Nephron progenitor cell (in vitro differentiated cells): ENCODE data around the gene MACROD2.

ENCODE experiments used
- DNase-seq: peaks from one replicate; pipeline ENCODE4 v3.0.0; 2021
- H3K27ac Mint-ChIP-seq: 2 replicates; pipeline ENCODE4 v1.8.0; 2021; ENCODE audit warnings: mild to moderate bottlenecking, moderate library complexity, mixed read lengths
- H3K27me3 Mint-ChIP-seq: 2 replicates; pipeline ENCODE4 v1.8.0; 2021; ENCODE audit warnings: mild to moderate bottlenecking, low read depth, mixed read lengths; ENCODE audit not compliant: poor library complexity
- H3K36me3 Mint-ChIP-seq: 2 replicates; pipeline ENCODE4 v1.8.0; 2021; ENCODE audit warnings: low read depth, mixed read lengths
- H3K4me1 Mint-ChIP-seq: 2 replicates; pipeline ENCODE4 v1.8.0; 2021; ENCODE audit warnings: mixed read lengths
- H3K4me3 Mint-ChIP-seq: 2 replicates; pipeline ENCODE4 v1.8.0; 2021; ENCODE audit warnings: mild to moderate bottlenecking, moderate library complexity, mixed read lengths
- H3K9me3 Mint-ChIP-seq: 2 replicates; pipeline ENCODE4 v1.8.0; 2021; ENCODE audit warnings: mild to moderate bottlenecking, moderate library complexity, mixed read lengths
- TF ChIP-seq, protein P1 (sequence below): fragments of 200-600 bp; sonication (generic); IDR thresholded peaks from 2 replicates; pipeline ENCODE4 v1.5.0; 2021; ENCODE audit warnings: antibody characterized with exemption

The MACROD2 gene

GRCh38 chr20:15141861-15142260, 1146.5 kb downstream of the MACROD2 start:
- DNase-seq, result no peak
- Mint-ChIP-seq H3K4me3 (no peak overlapping the region), H3K9me3 (peaks cover 5% of the 10 kb centered on the region), H3K4me1 (peaks cover 11% of the 10 kb centered on the region), H3K27me3 (no peaks in the 10 kb centered on the region), H3K27ac (no peak overlapping the region), H3K36me3 (no peaks in the 10 kb centered on the region)
- TF ChIP-seq, protein P1, sequence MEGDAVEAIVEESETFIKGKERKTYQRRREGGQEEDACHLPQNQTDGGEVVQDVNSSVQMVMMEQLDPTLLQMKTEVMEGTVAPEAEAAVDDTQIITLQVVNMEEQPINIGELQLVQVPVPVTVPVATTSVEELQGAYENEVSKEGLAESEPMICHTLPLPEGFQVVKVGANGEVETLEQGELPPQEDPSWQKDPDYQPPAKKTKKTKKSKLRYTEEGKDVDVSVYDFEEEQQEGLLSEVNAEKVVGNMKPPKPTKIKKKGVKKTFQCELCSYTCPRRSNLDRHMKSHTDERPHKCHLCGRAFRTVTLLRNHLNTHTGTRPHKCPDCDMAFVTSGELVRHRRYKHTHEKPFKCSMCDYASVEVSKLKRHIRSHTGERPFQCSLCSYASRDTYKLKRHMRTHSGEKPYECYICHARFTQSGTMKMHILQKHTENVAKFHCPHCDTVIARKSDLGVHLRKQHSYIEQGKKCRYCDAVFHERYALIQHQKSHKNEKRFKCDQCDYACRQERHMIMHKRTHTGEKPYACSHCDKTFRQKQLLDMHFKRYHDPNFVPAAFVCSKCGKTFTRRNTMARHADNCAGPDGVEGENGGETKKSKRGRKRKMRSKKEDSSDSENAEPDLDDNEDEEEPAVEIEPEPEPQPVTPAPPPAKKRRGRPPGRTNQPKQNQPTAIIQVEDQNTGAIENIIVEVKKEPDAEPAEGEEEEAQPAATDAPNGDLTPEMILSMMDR, result no peak

DNA sequence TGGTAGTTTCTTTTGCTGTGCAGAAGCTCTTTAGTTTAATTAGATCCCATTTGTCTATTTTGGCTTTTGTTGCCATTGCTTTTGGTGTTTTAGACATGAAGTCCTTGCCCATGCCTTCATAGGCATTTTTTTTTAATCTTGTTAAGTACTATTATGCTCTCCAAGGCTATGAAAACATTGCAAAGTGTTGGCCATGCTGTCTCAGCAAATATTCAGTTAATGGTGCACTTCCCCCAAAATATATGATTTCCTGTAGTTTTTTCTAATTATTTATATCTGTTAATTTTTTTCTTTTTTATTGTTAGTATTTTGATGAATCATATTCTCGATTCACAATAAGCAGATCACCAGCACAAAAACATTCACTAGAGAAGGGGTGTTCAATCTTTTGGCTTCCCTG, 1148.2 kb downstream of the MACROD2 start:
- Mint-ChIP-seq H3K36me3 (no peaks in the 10 kb centered on the region), H3K4me1 (peaks cover 11% of the 10 kb centered on the region), H3K27ac (no peak overlapping the region), H3K27me3 (no peaks in the 10 kb centered on the region), H3K9me3 (peaks cover 5% of the 10 kb centered on the region), H3K4me3 (no peak overlapping the region)
- no peak for DNase-seq
- TF ChIP-seq, protein P1, result no peak

DNA sequence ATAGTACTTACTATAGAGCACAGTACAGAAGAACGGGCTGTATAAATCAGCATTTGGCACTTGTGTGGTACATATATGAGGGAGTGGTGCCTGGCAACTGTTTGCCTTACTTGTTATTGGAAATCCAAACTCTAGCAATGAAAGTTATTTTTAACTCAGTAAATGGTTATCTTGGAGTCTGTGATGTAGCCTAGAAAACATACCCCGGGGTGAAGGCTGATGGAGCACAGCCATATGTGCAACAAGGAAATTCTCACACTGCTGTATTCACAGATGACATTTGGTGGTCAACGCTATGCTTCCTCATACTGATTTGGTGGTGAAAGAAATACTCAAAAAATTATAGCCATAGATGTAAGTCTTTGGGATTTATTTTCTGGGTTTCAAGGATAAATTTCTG, 1149.6 kb downstream of the MACROD2 start:
- Mint-ChIP-seq H3K27me3 (no peaks in the 10 kb centered on the region), H3K9me3 (peaks cover 5% of the 10 kb centered on the region), H3K4me1 (peaks cover 5% of the 10 kb centered on the region), H3K36me3 (no peaks in the 10 kb centered on the region), H3K4me3 (no peak overlapping the region), H3K27ac (no peak overlapping the region)
- TF ChIP-seq, protein P1, result no peak
- no peak for DNase-seq

GRCh38 chr20:15146948-15147347, 1151.6 kb downstream of the MACROD2 start:
- TF ChIP-seq, protein P1, result no peak
- Mint-ChIP-seq H3K4me3 (no peak overlapping the region), H3K27ac (no peak overlapping the region), H3K36me3 (peaks cover 2% of the 10 kb centered on the region), H3K27me3 (no peaks in the 10 kb centered on the region), H3K4me1 (peaks cover 5% of the 10 kb centered on the region), H3K9me3 (peaks cover 5% of the 10 kb centered on the region)
- DNase-seq, result peak; percentile 11

DNA sequence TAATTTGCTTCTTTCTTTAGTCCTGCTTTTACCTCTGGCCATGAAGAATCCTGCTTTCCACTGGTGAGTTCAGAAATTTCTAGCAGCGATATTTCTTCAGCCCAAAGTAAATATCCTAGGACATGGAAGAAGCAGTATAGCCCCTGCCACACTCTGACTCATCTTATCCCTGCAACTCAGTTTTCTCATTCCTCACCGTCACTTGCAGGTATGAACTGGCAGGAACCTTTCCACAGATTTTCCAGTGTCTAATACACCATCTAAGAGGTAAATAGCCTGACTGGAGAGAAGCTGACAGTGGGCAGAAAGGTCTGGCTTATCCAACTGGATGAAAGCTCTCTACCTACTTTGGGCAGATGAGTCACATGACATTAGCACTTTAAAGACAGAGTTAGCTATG, 1158.8 kb downstream of the MACROD2 start:
- Mint-ChIP-seq H3K4me1 (no peaks in the 10 kb centered on the region), H3K27me3 (no peaks in the 10 kb centered on the region), H3K9me3 (peaks cover 7% of the 10 kb centered on the region), H3K36me3 (peaks cover 13% of the 10 kb centered on the region), H3K4me3 (no peak overlapping the region), H3K27ac (no peak overlapping the region)
- DNase-seq, result no peak
- TF ChIP-seq, protein P1, result no peak

- DNase-seq, result no peak
- peaks cover 13% of the 10 kb centered on the region for H3K36me3 Mint-ChIP-seq
- TF ChIP-seq, protein P1, result no peak
- H3K9me3 Mint-ChIP-seq, result peaks cover 7% of the 10 kb centered on the region
- peaks cover 3% of the 10 kb centered on the region for H3K27me3 Mint-ChIP-seq
- no peak overlapping the region for H3K4me3 Mint-ChIP-seq
- no peak overlapping the region for H3K27ac Mint-ChIP-seq
- no peaks in the 10 kb centered on the region for H3K4me1 Mint-ChIP-seq
Measured at GRCh38 chr20:15155848-15156401, 1160.6 kb downstream of the MACROD2 start.
